RWPE2 (cell line): ENCODE measurements around the gene CALU.

Experiments used
- ATAC-seq: fragments of 200-7000 bp; cut with Tn5 transposase; 3 replicates; pipeline ENCODE4 v1.9.1; 2021; ENCODE audit warnings: low read depth
- DNase-seq: peaks from one replicate; pipeline ENCODE4 v3.0.0-alpha.2; 2020; ENCODE audit warnings: low spot score
- H3K27ac ChIP-seq: fragments of 450-650 bp; 2 replicates; pipeline ENCODE4 v1.5.1; 2017; ENCODE audit warnings: mild to moderate bottlenecking; ENCODE audit not compliant: poor library complexity, severe bottlenecking
- H3K27me3 ChIP-seq: fragments of 250-450 bp; sonication (Bioruptor Pico); 2 replicates; pipeline ENCODE4 v1.5.1; 2021; ENCODE audit warnings: mild to moderate bottlenecking, moderate library complexity; ENCODE audit not compliant: insufficient read depth, poor library complexity, severe bottlenecking
- H3K36me3 ChIP-seq: fragments of 250-450 bp; sonication (Bioruptor Pico); 2 replicates; pipeline ENCODE4 v1.5.1; 2020; ENCODE audit warnings: low read depth, mild to moderate bottlenecking, moderate library complexity
- H3K4me1 ChIP-seq: fragments of 250-450 bp; sonication (Bioruptor Pico); 2 replicates; pipeline ENCODE4 v1.5.1; 2021; ENCODE audit warnings: mild to moderate bottlenecking, moderate library complexity; ENCODE audit not compliant: insufficient read depth, poor library complexity, severe bottlenecking
- H3K4me3 ChIP-seq: fragments of 250-450 bp; sonication (Bioruptor Pico); 2 replicates; pipeline ENCODE4 v1.5.1; 2021; ENCODE audit warnings: mild to moderate bottlenecking, moderate library complexity; ENCODE audit not compliant: severe bottlenecking
- H3K9me3 ChIP-seq: fragments of 250-450 bp; sonication (Bioruptor Pico); 2 replicates; pipeline ENCODE4 v1.5.1; 2021; ENCODE audit warnings: mild to moderate bottlenecking, moderate library complexity; ENCODE audit not compliant: severe bottlenecking
- TF ChIP-seq, protein P1 (sequence below): fragments of 450-650 bp; IDR thresholded peaks from one replicate; pipeline ENCODE4 v1.5.1; 2017; ENCODE audit warnings: mild to moderate bottlenecking, moderate library complexity; ENCODE audit not compliant: poor library complexity, severe bottlenecking

The CALU gene

DNA sequence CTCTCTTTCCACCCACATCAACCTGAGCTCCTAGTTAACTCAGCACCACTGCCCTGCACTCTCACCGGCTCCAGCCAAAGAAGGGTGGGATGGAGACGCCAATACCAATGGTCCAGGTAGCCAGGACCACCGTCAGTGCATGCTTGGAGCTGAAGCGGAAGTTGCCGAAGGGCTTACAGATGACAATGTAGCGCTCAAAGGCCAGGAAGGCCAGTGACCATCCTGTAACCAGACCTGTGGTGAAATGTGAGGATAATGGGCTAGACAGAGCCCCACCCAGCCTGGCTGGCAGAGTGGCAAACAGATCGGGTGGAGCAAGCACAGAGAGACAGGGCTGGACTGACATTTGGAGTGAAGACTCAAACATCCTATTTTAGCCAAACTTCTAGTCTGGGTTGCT is 35.8 kb downstream of the CALU start:
- Histone ChIP-seq H3K27ac (no peak overlapping the region), H3K4me3 (no peak overlapping the region), H3K27me3 (no peaks in the 10 kb centered on the region), H3K9me3 (no peaks in the 10 kb centered on the region), H3K4me1 (no peaks in the 10 kb centered on the region), H3K36me3 (peaks cover 18% of the 10 kb centered on the region)
- TF ChIP-seq, protein P1, sequence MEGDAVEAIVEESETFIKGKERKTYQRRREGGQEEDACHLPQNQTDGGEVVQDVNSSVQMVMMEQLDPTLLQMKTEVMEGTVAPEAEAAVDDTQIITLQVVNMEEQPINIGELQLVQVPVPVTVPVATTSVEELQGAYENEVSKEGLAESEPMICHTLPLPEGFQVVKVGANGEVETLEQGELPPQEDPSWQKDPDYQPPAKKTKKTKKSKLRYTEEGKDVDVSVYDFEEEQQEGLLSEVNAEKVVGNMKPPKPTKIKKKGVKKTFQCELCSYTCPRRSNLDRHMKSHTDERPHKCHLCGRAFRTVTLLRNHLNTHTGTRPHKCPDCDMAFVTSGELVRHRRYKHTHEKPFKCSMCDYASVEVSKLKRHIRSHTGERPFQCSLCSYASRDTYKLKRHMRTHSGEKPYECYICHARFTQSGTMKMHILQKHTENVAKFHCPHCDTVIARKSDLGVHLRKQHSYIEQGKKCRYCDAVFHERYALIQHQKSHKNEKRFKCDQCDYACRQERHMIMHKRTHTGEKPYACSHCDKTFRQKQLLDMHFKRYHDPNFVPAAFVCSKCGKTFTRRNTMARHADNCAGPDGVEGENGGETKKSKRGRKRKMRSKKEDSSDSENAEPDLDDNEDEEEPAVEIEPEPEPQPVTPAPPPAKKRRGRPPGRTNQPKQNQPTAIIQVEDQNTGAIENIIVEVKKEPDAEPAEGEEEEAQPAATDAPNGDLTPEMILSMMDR = no peak
- ATAC-seq = peak; percentile 35; the same call in 2 of the 3 replicates
- DNase-seq = no peak

- Histone ChIP-seq H3K9me3 (no peaks in the 10 kb centered on the region), H3K27me3 (no peaks in the 10 kb centered on the region), H3K36me3 (peaks cover 8% of the 10 kb centered on the region), H3K27ac (no peak within 1 kb of the TSS), H3K4me1 (no peaks in the 10 kb centered on the region), H3K4me3 (no peak within 1 kb of the TSS)
- DNase-seq = no peak
- peak; percentile 33; the same call in 2 of the 3 replicates for ATAC-seq
- TF ChIP-seq, protein P1 = no peak
Measured at GRCh38 chr7:128775744-128776474, 36.8 kb downstream of the CALU start, which contains the start of gene OPN1SW. Gene OPN1SW (minus strand): TSS chr7:128775794. CDS start chr7:128775781, 13 bp downstream.

DNA sequence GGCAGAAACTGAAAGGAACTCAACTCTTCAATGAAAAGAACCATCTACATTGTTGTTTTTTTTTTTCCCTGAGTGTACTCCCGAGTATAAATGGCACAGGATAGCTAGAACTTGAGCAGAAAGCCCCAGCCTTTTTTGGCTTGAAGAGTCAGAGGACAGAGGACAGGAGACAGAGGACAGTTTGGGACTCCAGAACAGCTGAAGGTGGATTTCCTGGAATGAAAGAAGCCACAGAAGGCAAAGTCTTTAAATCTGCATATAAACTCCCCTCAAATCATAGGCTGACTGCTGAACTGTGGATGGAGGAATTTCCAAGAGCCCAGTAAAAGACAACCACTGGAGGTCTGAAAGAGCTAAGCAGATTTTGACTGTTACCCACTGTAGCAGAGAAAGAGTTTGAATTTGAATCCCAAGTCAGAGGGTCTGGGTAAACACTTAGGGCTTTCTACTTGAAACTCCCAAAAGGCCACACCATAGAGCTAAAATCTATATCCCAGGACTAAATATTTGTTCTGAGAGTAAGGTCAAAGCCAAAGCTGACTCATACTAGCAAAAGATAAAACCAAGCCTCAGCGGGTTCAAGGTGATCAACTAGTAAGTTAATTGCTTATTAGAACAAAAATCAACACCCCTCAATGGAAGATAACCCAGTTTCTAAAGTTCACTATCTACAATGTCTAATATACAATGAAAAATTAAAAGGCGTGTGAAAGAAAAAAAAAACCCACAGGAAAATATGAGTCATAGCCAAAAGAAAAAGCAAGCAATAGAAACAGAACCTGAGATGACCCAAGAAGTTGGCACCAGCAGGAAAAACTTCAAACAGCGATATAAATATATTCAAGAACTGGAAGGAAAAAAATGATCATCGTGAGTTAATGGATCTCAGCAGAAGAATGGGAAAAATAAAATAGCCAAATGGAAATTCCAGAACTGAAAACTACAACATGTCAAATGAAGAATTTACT is 38.3 kb downstream of the CALU start:
- H3K4me3 ChIP-seq = no peak overlapping the region
- no peaks in the 10 kb centered on the region for H3K4me1 ChIP-seq
- DNase-seq (no peak), ATAC-seq (no peak)
- H3K27ac ChIP-seq = no peak overlapping the region
- H3K27me3 ChIP-seq = no peaks in the 10 kb centered on the region
- H3K36me3 ChIP-seq = no peaks in the 10 kb centered on the region; the same call in 1 of the 2 replicates
- H3K9me3 ChIP-seq = no peaks in the 10 kb centered on the region
- TF ChIP-seq, protein P1 = no peak

DNA sequence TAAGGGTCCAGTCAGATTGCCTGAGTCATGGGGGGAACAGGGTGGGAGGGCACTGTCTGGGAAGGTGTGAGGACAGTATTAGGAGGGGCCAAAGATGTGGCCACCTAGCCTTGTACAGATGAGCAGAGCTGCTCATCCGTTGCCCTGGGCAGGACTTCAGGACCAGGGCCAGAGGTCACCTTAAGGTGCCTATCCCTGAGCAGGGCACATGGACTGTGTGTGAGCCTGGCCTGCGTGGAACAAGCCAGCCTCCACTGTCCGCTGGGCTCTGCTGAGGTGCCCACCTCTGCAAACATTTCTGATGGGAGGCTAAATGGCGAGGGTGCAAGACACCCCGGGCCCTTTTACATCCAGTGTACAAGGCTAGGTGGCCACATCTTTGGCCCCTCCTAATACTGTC is 39.8 kb downstream of the CALU start:
- TF ChIP-seq, protein P1 = no peak
- H3K4me1 ChIP-seq = no peaks in the 10 kb centered on the region
- ATAC-seq (no peak), DNase-seq (no peak)
- H3K27ac ChIP-seq = no peak overlapping the region
- H3K9me3 ChIP-seq = no peaks in the 10 kb centered on the region
- H3K4me3 ChIP-seq = no peak overlapping the region
- H3K36me3 ChIP-seq = no peaks in the 10 kb centered on the region
- H3K27me3 ChIP-seq = no peaks in the 10 kb centered on the region
